ENCODE data around the gene NRTN. TPM values are rescaled to one million over a fixed set of nuclear protein-coding genes. Genes with fewer than 3 reads are reported as not detected.
"Not testable (repeated sequence)": the region's sequence is repeated elsewhere in the genome, so short reads cannot be mapped to it uniquely, and the experiment has no call there.

The NRTN gene
- total RNA-seq, 1 donor from 2014 or later, result not detected

DNA sequence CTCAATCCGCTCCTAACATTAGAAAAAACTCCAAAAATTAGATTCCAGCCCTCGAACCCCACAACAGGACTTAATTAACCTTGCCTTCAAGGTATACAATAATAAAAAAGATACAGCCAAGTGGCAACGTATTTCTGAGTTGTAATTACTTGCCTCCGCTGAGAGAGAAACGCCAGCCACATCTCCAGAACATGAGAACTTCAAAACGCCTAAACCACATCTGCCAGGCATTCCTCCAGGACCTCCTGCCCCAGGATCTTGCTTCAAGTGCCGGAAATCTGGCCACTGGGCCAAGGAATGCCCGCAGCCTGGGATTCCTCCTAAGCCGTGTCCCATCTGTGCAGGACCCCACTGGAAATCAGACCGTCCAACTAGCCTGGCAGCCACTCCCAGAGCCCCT lies 49.3 kb downstream of the NRTN start:
- DNase-seq (ENCODE audit: low spot score); intact Hi-C loops (cut with DNase I): not testable (repeated sequence)

DNA sequence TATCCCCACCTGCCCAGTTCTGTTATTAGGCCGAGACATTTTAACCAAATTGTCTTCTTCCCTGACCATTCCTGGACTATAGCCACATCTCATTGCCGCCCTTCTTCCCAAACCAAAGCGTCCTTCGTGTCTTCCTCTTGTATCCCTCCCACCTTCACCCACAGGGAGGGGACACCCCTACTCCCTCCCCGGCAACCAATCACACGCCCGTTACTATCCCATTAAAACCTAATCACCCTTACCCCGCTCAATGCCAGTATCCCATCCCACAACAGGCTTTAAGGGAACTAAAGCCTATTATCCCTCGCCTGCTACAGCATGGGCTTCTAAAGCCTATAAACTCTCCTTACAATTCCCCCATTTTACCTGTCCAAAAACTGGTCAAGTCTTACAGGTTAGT lies 50.3 kb downstream of the NRTN start:
- intact Hi-C loops (cut with DNase I); DNase-seq (ENCODE audit: low spot score); ATAC-seq: not testable (repeated sequence)

More for the DNA sequence above, 49.3 kb downstream of the NRTN start:
- not testable (repeated sequence) for ATAC-seq

GRCh38 chr19:5857203-5858081 lies 52.6 kb downstream of the NRTN start:
- no peak for DNase-seq (ENCODE audit: low spot score)
- intact Hi-C loops (cut with DNase I), result no loop called here
- ATAC-seq, result no peak

DNA sequence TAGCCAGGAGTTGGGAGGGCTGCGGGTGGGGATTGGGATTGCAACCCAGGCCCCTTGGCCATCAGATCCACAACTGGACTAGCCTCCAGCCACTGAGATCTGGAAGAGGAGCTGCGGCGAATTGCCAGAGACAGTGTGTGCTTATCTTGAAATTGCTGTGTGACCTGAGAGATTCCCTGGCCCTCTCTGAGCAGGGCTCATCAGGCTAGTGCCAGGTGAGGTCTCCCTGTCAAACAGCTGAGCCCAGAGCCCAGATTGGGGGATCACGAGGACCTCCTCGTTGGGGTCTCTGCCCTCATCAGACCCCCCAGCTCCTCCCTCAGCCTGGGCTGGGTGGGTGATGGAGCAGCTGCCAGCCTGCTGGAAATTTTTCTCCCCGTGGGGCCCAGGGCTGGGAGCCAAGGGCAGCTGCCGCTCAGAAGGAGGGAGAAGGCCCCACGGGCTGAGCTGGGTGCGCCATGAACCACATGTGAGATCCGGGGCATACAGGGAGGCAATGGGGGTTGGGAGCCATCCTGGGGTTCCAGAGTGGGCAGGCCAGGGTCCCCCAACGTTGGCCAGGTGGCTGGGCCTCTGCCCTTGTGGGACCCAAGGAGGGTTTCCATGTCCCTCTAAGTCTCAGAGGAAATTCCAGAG lies 58.3 kb downstream of the NRTN start:
- no peak for DNase-seq (ENCODE audit: low spot score)
- intact Hi-C loops (cut with DNase I), result no loop called here
- ATAC-seq, result no peak

DNA sequence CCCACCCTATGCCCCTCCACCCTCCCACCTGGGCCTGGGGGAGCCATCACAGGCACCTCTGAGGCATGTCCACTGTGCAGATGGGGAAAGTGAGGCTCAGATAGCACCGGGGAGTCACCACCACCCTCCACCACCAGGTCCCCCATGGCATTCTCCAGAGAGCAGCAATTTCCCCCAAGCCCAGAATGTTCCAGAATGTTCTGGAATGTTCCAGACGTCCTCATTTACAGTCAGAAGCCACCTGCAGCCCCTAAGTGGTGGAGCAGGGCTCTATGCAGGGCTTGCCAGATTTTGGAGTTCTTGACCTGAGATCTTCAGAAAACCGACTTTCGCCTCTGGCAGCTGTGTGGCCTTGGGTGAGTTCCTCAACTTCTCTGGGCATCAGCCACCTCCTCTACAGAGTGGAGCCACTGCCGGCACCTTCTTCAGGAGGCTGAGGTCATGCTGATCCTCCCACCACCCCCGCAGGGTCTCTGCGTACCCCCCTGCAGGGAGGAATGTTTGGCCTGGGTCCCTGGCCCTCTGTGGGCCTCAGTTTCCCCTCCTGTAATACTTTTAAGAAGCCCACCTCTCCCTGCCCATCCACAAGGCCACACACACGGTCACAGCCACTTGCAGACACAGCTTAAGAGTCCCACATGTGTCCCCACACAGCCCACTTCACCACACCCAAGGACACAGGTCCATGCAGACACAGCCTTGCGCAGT lies 59.3 kb downstream of the NRTN start:
- intact Hi-C loops (cut with DNase I), result no loop called here
- ATAC-seq (no peak), DNase-seq (ENCODE audit: low spot score) (no peak)

DNA sequence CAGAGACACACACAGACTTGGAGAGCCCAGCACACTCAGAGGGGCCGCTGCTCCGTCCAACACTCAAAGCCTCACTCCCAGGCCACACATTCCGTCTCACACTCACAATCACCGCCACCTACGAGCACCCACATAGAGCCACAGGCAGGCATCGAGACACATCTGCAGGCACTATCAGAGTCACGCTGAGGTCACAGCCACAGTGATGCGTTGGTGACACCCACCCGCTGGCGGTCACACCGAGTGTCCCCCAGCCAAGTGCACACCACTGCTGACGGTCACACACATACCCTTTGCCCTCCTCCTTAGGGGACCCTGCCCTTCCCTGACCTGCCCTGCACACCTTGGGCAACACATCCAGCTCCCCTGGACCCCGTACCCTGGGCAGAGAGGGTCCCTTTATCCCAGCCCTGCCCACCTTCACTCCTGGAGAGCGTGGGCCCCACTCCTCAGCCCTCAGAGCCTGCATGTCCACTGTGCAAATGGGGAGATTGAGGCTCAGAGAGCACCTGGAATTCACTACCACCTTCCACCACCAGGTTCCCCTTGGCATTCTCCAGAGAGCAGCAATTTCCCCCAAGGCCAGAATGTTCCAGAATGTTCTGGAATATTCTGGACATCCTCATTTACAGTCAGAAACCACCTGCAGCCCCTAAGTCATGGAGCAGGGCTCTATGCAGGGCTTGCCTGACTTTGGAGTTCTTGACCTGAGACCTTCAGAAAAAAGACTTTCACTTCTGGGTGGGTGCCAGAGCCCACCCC lies 60.0 kb downstream of the NRTN start:
- no peak for DNase-seq (ENCODE audit: low spot score)
- no peak for ATAC-seq
- intact Hi-C loops (cut with DNase I), result no loop called here

DNA sequence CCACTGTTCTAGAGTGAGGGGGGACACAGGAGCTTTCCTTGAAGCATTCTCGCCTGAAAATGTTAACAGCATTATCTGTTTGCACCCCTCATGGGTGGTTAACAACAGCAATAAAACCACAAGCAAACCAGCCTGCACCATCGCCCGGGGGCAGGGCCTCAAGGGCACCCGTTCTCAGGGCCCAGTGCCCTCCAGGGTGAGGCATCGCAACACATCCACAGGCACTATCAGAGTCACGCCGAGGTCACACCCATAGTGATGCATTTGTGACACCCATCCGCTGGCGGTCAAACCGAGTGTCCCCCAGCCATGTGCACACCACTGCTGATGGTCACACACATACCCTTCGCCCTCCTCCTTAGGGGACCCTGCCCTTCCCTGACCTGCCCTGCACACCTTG lies 60.9 kb downstream of the NRTN start:
- intact Hi-C loops (cut with DNase I), result no loop called here
- DNase-seq (ENCODE audit: low spot score), result no peak
- ATAC-seq, result no peak

- no peak for DNase-seq (ENCODE audit: low spot score)
- intact Hi-C loops (cut with DNase I), result no loop called here
- ATAC-seq, result no peak
These were observed 62.6 kb downstream of the NRTN start for GRCh38 chr19:5867201-5868136.

DNA sequence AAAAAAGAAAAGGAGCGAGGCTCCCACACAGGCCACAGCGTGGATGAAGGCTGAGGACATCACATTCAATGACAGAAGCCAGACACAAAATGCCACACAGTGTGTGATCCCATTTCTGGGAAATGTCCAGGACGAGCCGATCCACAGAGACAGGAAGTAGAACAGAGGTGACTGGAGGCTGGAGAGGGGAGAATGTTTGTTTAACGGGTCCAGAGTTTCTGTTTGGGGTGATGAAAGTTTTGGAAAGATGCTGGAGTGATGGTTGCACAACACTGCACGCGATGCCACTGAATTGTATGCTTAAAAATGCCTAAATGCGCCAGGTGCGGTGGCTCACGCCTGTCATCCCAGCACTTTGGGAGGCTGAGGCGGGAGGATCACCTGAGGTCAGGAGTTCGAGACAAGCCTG lies 66.1 kb downstream of the NRTN start:
- no peak for DNase-seq (ENCODE audit: low spot score)
- ATAC-seq, result no peak
- intact Hi-C loops (cut with DNase I), result no loop called here

DNA sequence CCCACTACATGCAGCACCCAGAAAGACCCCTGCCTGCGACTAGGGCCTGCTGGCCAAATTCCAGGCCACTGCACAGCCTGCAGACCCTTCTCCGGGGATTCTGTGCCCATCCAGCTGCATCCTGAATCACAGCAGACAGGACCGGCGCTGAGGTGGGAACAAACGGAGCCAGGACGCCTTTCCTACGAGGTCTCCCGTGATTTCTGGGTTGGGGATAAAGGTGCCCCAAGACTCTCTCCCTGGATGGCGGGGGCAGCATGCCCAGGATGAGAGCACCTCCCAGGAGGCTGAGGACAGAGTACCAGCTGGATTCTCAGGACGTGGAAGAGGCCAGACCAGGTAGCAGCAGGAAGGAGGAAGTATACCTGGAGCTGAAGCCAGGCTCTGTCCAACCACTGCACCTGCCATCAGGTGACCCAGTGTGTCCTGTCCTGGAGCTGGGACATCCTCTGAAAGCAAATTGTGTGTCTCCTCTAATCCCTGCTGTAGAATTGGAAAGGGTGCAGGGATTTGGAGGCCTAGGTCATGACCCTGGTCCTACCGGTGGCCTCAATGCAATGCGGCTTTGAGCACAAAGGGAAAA lies 68.8 kb downstream of the NRTN start:
- intact Hi-C loops (cut with DNase I), result no loop called here
- ATAC-seq (no peak), DNase-seq (ENCODE audit: low spot score) (no peak)

DNA sequence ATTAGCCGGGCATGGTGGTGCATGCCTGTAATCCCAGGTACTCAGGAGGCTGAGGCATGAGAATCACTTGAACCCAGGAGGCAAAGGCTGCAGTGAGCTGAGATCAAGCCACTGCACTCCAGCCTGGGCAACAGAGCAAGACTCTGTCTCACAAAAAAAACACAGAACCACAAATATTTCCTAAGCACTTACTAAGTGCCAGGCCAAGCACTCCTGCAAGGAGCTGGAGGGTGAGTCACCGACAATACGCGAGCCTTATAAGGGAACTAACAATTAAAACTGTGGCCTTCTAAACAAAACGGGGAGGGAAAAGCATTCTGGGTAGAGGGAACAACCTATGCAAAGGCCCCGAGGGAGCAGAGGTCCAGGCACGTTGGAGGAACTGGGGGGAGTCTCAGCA lies 69.6 kb downstream of the NRTN start:
- DNase-seq (ENCODE audit: low spot score); intact Hi-C loops (cut with DNase I); ATAC-seq: not testable (repeated sequence)

GRCh38 chr19:5877427-5877826 lies 72.6 kb downstream of the NRTN start:
- ATAC-seq (no peak), DNase-seq (ENCODE audit: low spot score) (no peak)
- intact Hi-C loops (cut with DNase I), result no loop called here

- intact Hi-C loops (cut with DNase I), result no loop called here
- no peak for DNase-seq (ENCODE audit: low spot score)
- no peak for ATAC-seq
These were observed 73.0 kb downstream of the NRTN start for GRCh38 chr19:5877882-5878281.

Other genes with a start within 250 kb of the NRTN start
- 3.7 TPM for gene TINCR, start 237.1 kb upstream of the NRTN start, total RNA-seq
- gene SAFB2, start 182.3 kb upstream of the NRTN start, total RNA-seq, result 121 TPM
- gene SAFB, start 182.0 kb upstream of the NRTN start, total RNA-seq, result 115 TPM
- 35.9 TPM for gene MICOS13, start 124.6 kb upstream of the NRTN start, total RNA-seq
- 3.7 TPM for gene HSD11B1L, start 124.0 kb upstream of the NRTN start, total RNA-seq
- 601 TPM for gene RPL36, start 114.8 kb upstream of the NRTN start, total RNA-seq
- 48.8 TPM for gene LONP1, start 84.9 kb upstream of the NRTN start, total RNA-seq
- gene CATSPERD, start 84.4 kb upstream of the NRTN start, total RNA-seq, result not detected
- 1.0 TPM for gene PRR22, start 20.3 kb upstream of the NRTN start, total RNA-seq
- 27.9 TPM for gene DUS3L, start 13.9 kb upstream of the NRTN start, total RNA-seq
- gene FUT6, start 34.6 kb downstream of the NRTN start, total RNA-seq, result not detected
- gene FUT3, start 46.4 kb downstream of the NRTN start, total RNA-seq, result not detected
- 0.18 TPM for gene FUT5, start 65.5 kb downstream of the NRTN start, total RNA-seq
- 134 TPM for gene NDUFA11, start 98.7 kb downstream of the NRTN start, total RNA-seq
- 7.1 TPM for gene VMAC, start 99.8 kb downstream of the NRTN start, total RNA-seq
- 80.2 TPM for gene CAPS, start 109.2 kb downstream of the NRTN start, total RNA-seq
- gene RANBP3, start 173.1 kb downstream of the NRTN start, total RNA-seq, result 76.3 TPM

Measured in sciatic nerve (tissue), 2 donors.